GM08714 (cell line): ENCODE data around the gene FIBCD1.

Experiments used
- H3K4me3 ChIP-seq: fragments of 200-500 bp; sonication (Bioruptor generic); 2 replicates; pipeline ENCODE4 v1.5.1; 2014; ENCODE audit warnings: mild to moderate bottlenecking, low read length, inconsistent platforms
- ZNF274 ChIP-seq: IDR thresholded peaks from 2 replicates; pipeline ENCODE4 v1.6.1; 2012; ENCODE audit warnings: mild to moderate bottlenecking, low read depth, low read length

The FIBCD1 gene

GRCh38 chr9:130865921-130866320 lies 73.1 kb downstream of the FIBCD1 start:
- no peak overlapping the region for H3K4me3 ChIP-seq
- TF ChIP-seq ZNF274: no peak

- no peak overlapping the region for H3K4me3 ChIP-seq
- no peak for TF ChIP-seq ZNF274
These were observed 74.5 kb downstream of the FIBCD1 start for GRCh38 chr9:130864541-130864940.

- TF ChIP-seq ZNF274: no peak
- no peak overlapping the region for H3K4me3 ChIP-seq
These were observed 76.3 kb downstream of the FIBCD1 start for GRCh38 chr9:130862747-130863146.

- no peak for TF ChIP-seq ZNF274
- no peak overlapping the region for H3K4me3 ChIP-seq
These were observed 76.8 kb downstream of the FIBCD1 start for GRCh38 chr9:130862217-130862616.

- no peak overlapping the region for H3K4me3 ChIP-seq
These were observed 77.5 kb downstream of the FIBCD1 start for GRCh38 chr9:130861372-130862180.

GRCh38 chr9:130860458-130861316 lies 78.4 kb downstream of the FIBCD1 start:
- TF ChIP-seq ZNF274: no peak
- H3K4me3 ChIP-seq: no peak overlapping the region

More at GRCh38 chr9:130861372-130862180, 77.5 kb downstream of the FIBCD1 start:
- no peak for TF ChIP-seq ZNF274

GRCh38 chr9:130858739-130859705 lies 80.0 kb downstream of the FIBCD1 start:
- no peak for TF ChIP-seq ZNF274

GRCh38 chr9:130857864-130858738 lies 80.9 kb downstream of the FIBCD1 start:
- H3K4me3 ChIP-seq: no peak overlapping the region
- no peak for TF ChIP-seq ZNF274

More at GRCh38 chr9:130858739-130859705, 80.0 kb downstream of the FIBCD1 start:
- H3K4me3 ChIP-seq: no peak overlapping the region

- H3K4me3 ChIP-seq: no peak overlapping the region
- no peak for TF ChIP-seq ZNF274
These were observed 82.6 kb downstream of the FIBCD1 start for GRCh38 chr9:130856474-130856873.

GRCh38 chr9:130854835-130855234 lies 84.2 kb downstream of the FIBCD1 start:
- H3K4me3 ChIP-seq: no peak overlapping the region
- no peak for TF ChIP-seq ZNF274

- TF ChIP-seq ZNF274: no peak
- H3K4me3 ChIP-seq: no peak overlapping the region
These were observed 85.0 kb downstream of the FIBCD1 start for GRCh38 chr9:130854092-130854491.

GRCh38 chr9:130852801-130853200 lies 86.2 kb downstream of the FIBCD1 start:
- TF ChIP-seq ZNF274: no peak

More at GRCh38 chr9:130852801-130853200, 86.2 kb downstream of the FIBCD1 start:
- H3K4me3 ChIP-seq: no peak overlapping the region
